ENCODE data around the gene CA10.

CA10 gene

DNA sequence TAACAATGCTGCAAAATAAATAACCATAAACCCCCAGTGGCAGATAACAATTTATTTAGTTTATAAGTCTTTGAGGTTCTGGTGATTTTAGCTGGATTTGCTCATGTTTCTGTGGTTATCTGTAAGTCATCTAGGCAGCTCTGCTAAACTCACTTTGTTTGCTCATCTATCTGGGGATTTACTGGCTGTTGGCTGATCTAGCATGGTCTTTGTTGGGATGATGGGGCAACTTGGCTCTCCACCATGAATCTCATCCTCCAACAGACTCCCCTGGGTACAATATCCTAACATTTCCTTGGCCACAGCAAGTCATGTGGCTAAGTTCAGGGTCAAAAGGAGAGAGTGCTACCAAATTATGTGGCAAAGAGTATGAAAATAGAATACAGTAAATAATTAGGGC is 359.3 kb downstream of the CA10 start:
- H3K36me3 ChIP-seq (ENCODE audit: control insufficient read depth, insufficient read depth, low read length), result no peaks in the 10 kb centered on the region
- no peak overlapping the region for H3K9ac ChIP-seq (ENCODE audit: low read length)
- no peaks in the 10 kb centered on the region for H3K27me3 ChIP-seq (ENCODE audit: control insufficient read depth, insufficient read depth, low read length)
- H3K9me3 ChIP-seq (ENCODE audit: control insufficient read depth, low read length), result no peaks in the 10 kb centered on the region
- no peaks in the 10 kb centered on the region for H3K4me1 ChIP-seq (ENCODE audit: control insufficient read depth, insufficient read depth, low read length)
- H3K4me3 ChIP-seq (ENCODE audit: low read length), result no peak overlapping the region

DNA sequence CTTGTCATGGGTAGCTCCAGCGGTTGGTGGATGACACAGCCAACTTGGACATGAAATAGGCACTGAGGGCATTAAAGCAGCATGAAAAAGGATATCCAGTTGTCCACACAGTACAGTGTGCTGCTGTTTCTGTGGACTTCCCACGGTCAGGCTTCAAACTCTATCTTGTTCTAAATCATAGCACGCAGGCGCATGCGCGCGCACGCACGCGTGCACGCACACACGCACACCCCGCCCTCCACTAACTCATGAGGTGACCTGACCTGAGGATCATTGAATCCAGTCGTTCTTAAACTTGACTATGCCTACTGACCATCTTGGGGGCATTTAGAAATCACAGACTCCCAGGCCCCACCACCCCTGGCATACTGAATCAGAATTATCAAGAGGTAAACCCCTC is 361.4 kb downstream of the CA10 start:
- Histone ChIP-seq H3K36me3 (ENCODE audit: control insufficient read depth, insufficient read depth, low read length) (no peaks in the 10 kb centered on the region), H3K27me3 (ENCODE audit: control insufficient read depth, insufficient read depth, low read length) (no peaks in the 10 kb centered on the region)

GRCh38 chr17:51796026-51796425 is 362.5 kb downstream of the CA10 start:
- Histone ChIP-seq H3K36me3 (ENCODE audit: control insufficient read depth, insufficient read depth, low read length) (no peaks in the 10 kb centered on the region), H3K9ac (ENCODE audit: low read length) (no peak overlapping the region), H3K9me3 (ENCODE audit: control insufficient read depth, low read length) (no peaks in the 10 kb centered on the region), H3K4me3 (ENCODE audit: low read length) (no peak overlapping the region), H3K27me3 (ENCODE audit: control insufficient read depth, insufficient read depth, low read length) (no peaks in the 10 kb centered on the region), H3K4me1 (ENCODE audit: control insufficient read depth, insufficient read depth, low read length) (no peaks in the 10 kb centered on the region)

More for the DNA sequence above, 361.4 kb downstream of the CA10 start:
- Histone ChIP-seq H3K9ac (ENCODE audit: low read length) (no peak overlapping the region), H3K9me3 (ENCODE audit: control insufficient read depth, low read length) (no peaks in the 10 kb centered on the region), H3K4me1 (ENCODE audit: control insufficient read depth, insufficient read depth, low read length) (no peaks in the 10 kb centered on the region), H3K4me3 (ENCODE audit: low read length) (no peak overlapping the region)

DNA sequence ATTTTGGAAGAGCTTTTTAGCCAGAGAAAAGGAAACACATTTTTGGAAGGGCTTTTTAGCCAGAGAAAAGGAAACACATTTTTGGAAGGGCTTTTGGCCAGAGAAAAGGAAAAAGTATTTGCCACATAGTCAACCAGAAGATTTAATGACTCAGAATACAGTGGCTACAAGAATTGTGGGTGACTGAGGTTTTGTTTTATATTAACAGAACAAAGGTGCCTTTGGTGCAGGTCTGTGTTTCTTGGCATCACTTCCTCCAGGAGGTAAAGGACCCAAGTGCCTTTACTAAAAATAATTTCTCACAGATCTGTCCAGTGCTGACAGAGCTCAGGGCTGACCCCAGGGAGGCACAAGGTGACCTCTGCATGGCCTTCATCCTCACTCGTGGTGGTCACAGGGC is 363.1 kb downstream of the CA10 start:
- Histone ChIP-seq H3K9me3 (ENCODE audit: control insufficient read depth, low read length) (no peaks in the 10 kb centered on the region), H3K9ac (ENCODE audit: low read length) (no peak overlapping the region), H3K4me1 (ENCODE audit: control insufficient read depth, insufficient read depth, low read length) (no peaks in the 10 kb centered on the region), H3K36me3 (ENCODE audit: control insufficient read depth, insufficient read depth, low read length) (no peaks in the 10 kb centered on the region), H3K4me3 (ENCODE audit: low read length) (no peak overlapping the region), H3K27me3 (ENCODE audit: control insufficient read depth, insufficient read depth, low read length) (no peaks in the 10 kb centered on the region)

DNA sequence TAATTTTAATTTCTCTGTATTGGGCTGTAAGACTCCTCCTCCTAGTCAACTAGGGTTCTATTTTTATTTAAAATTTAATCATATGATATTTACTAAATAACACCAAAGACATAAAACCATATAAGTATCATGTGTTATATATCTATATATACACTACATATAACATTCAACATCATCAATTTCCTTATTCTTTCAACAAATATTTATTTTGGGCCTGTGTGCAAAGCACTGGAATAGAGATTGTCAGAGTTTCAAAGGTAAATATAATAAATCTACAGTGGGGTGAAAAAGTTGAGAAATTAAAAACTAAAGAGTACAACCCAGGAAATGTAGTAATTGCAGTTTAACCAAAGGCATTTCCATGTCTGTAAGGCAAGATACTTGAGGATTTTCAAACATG is 364.0 kb downstream of the CA10 start:
- no peak overlapping the region for H3K9ac ChIP-seq (ENCODE audit: low read length)
- H3K27me3 ChIP-seq (ENCODE audit: control insufficient read depth, insufficient read depth, low read length), result no peaks in the 10 kb centered on the region
- no peaks in the 10 kb centered on the region for H3K9me3 ChIP-seq (ENCODE audit: control insufficient read depth, low read length)
- H3K4me1 ChIP-seq (ENCODE audit: control insufficient read depth, insufficient read depth, low read length), result no peaks in the 10 kb centered on the region
- H3K36me3 ChIP-seq (ENCODE audit: control insufficient read depth, insufficient read depth, low read length), result no peaks in the 10 kb centered on the region
- no peak overlapping the region for H3K4me3 ChIP-seq (ENCODE audit: low read length)

GRCh38 chr17:51793686-51794085 is 364.8 kb downstream of the CA10 start:
- H3K36me3 ChIP-seq (ENCODE audit: control insufficient read depth, insufficient read depth, low read length), result no peaks in the 10 kb centered on the region
- H3K4me3 ChIP-seq (ENCODE audit: low read length), result no peak overlapping the region

GRCh38 chr17:51778842-51779241 is 379.7 kb downstream of the CA10 start:
- Histone ChIP-seq H3K9ac (ENCODE audit: low read length) (no peak overlapping the region), H3K9me3 (ENCODE audit: control insufficient read depth, low read length) (no peaks in the 10 kb centered on the region), H3K36me3 (ENCODE audit: control insufficient read depth, insufficient read depth, low read length) (no peaks in the 10 kb centered on the region), H3K27me3 (ENCODE audit: control insufficient read depth, insufficient read depth, low read length) (no peaks in the 10 kb centered on the region), H3K4me3 (ENCODE audit: low read length) (no peak overlapping the region), H3K4me1 (ENCODE audit: control insufficient read depth, insufficient read depth, low read length) (no peaks in the 10 kb centered on the region)

More at GRCh38 chr17:51793686-51794085, 364.8 kb downstream of the CA10 start:
- H3K9ac ChIP-seq (ENCODE audit: low read length), result no peak overlapping the region
- no peaks in the 10 kb centered on the region for H3K9me3 ChIP-seq (ENCODE audit: control insufficient read depth, low read length)
- no peaks in the 10 kb centered on the region for H3K27me3 ChIP-seq (ENCODE audit: control insufficient read depth, insufficient read depth, low read length)
- no peaks in the 10 kb centered on the region for H3K4me1 ChIP-seq (ENCODE audit: control insufficient read depth, insufficient read depth, low read length)

DNA sequence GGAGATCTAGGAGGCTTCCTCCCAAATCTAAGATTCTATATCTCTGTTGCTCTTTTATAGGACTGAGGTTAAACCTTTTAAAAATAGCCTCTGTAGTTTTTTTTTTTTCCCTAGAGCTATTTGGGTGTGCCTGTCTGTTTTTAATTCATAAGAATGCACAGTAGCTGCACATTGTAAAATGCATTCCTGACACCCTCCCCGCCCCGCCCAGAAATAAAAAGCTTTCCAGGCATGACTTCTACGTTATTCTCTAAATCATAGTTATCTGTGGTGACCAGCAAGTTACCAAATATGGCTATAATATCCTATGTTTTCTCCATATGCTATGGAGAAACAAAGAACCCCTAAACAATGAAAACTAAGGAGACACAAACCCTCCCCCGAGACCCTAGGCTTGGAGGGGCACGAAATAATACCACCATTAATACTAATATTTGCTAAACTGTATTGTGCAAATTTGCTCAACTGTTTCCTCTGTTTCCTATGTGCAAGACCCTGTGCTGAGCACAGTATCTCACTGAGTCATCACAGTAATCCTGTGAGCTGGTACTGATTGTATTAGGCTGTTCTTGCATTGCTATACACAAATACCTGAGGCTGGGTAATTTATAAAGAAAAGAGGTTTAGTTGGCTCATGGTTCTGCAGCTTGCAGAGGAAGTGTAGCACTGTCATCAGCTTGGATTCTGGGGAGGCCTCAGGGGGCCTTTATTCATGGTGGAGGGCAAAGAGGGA is 388.3 kb downstream of the CA10 start:
- Histone ChIP-seq H3K9ac (ENCODE audit: low read length) (no peak overlapping the region), H3K4me1 (ENCODE audit: control insufficient read depth, insufficient read depth, low read length) (no peaks in the 10 kb centered on the region)

GRCh38 chr17:51769231-51769630 is 389.3 kb downstream of the CA10 start:
- no peaks in the 10 kb centered on the region for H3K4me1 ChIP-seq (ENCODE audit: control insufficient read depth, insufficient read depth, low read length)
- H3K36me3 ChIP-seq (ENCODE audit: control insufficient read depth, insufficient read depth, low read length), result no peaks in the 10 kb centered on the region
- peaks cover 8% of the 10 kb centered on the region for H3K27me3 ChIP-seq (ENCODE audit: control insufficient read depth, insufficient read depth, low read length)
- no peaks in the 10 kb centered on the region for H3K9me3 ChIP-seq (ENCODE audit: control insufficient read depth, low read length)
- H3K9ac ChIP-seq (ENCODE audit: low read length), result no peak overlapping the region
- no peak overlapping the region for H3K4me3 ChIP-seq (ENCODE audit: low read length)

More for the DNA sequence above, 388.3 kb downstream of the CA10 start:
- H3K36me3 ChIP-seq (ENCODE audit: control insufficient read depth, insufficient read depth, low read length), result no peaks in the 10 kb centered on the region
- H3K27me3 ChIP-seq (ENCODE audit: control insufficient read depth, insufficient read depth, low read length), result peaks cover 4% of the 10 kb centered on the region
- no peak overlapping the region for H3K4me3 ChIP-seq (ENCODE audit: low read length)
- H3K9me3 ChIP-seq (ENCODE audit: control insufficient read depth, low read length), result no peaks in the 10 kb centered on the region

DNA sequence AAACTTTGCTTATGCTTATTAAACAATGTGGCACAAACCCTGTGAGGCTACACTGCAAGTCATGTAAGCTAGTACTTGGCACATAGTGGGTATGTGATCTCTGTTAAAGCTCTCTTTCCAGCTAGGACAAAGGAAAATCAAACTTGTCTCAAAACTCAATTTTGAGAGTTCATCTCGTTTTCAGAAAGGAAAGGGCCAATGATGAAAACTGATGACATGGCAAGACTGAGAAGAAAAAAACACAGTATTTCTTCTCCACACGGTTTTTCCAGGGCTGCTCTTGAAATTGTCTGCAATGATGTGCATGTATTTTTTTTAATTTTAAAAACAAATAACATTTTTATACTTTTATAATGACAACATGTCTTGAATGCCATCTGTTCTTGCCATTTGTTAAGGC is 389.8 kb downstream of the CA10 start:
- Histone ChIP-seq H3K9me3 (ENCODE audit: control insufficient read depth, low read length) (no peaks in the 10 kb centered on the region), H3K4me3 (ENCODE audit: low read length) (no peak overlapping the region), H3K27me3 (ENCODE audit: control insufficient read depth, insufficient read depth, low read length) (peaks cover 9% of the 10 kb centered on the region), H3K9ac (ENCODE audit: low read length) (no peak overlapping the region), H3K4me1 (ENCODE audit: control insufficient read depth, insufficient read depth, low read length) (no peaks in the 10 kb centered on the region), H3K36me3 (ENCODE audit: control insufficient read depth, insufficient read depth, low read length) (no peaks in the 10 kb centered on the region)

DNA sequence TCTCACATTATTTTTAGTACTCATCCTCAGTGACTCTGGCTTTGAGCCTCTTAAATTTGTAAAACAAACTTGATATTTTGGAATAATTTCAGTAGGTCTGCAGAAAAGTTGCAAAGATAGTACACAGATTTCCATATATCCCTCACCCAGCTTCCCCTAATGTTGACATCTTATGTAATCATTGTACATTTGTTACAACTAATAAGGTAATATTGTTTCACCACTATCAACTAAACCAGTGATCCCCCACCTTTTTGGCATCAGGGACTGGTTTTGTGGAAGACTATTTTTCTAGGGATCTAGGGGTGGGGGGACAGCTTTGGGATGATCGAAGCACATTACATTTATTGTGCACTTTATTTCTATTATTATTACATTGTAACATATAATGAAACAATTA is 391.2 kb downstream of the CA10 start:
- H3K9me3 ChIP-seq (ENCODE audit: control insufficient read depth, low read length), result no peaks in the 10 kb centered on the region
- no peak overlapping the region for H3K9ac ChIP-seq (ENCODE audit: low read length)
- H3K27me3 ChIP-seq (ENCODE audit: control insufficient read depth, insufficient read depth, low read length), result peaks cover 9% of the 10 kb centered on the region
- no peaks in the 10 kb centered on the region for H3K36me3 ChIP-seq (ENCODE audit: control insufficient read depth, insufficient read depth, low read length)
- no peaks in the 10 kb centered on the region for H3K4me1 ChIP-seq (ENCODE audit: control insufficient read depth, insufficient read depth, low read length)
- no peak overlapping the region for H3K4me3 ChIP-seq (ENCODE audit: low read length)

DNA sequence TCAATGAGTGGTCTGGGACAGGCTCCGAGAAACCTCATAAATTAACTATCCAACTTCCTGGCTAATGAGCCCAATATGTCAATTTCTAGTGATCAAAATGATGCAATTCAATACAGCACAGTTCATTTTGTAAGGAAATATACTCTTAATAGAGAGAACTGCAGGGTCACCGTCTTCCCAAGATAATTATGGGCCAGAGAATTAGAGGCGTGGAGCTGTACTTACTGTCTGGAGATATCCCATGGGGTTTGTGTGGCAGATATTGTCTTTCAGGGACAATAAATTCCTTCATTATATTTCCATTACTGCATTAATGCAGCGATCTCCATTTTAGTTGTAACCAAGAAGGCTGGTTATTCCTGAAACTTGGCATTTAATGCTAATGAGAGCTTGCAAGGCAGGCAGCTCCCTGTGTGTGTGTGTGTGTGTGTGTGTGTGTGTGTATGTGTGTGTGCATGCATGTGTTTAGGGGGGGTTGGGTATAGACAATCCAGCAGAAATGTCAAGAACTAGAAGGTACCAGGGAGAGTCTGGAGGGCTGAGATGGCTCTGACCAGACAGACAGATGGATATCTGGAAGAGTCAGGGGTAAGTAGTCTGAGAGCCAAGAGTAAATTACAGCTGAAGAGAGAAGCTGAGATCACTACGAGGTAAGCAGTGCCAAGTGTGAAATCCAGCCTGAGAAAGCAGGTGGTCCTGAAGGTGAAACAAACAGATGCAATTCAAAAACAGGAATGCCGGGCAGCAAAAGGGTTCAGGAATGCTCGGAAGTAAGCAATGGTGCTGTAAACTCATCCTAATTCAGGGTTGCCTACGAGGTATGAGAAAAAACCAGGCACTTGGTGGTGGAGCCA is 393.0 kb downstream of the CA10 start:
- Histone ChIP-seq H3K9me3 (ENCODE audit: control insufficient read depth, low read length) (no peaks in the 10 kb centered on the region), H3K27me3 (ENCODE audit: control insufficient read depth, insufficient read depth, low read length) (peaks cover 5% of the 10 kb centered on the region)

More for the DNA sequence above, 393.0 kb downstream of the CA10 start:
- H3K4me3 ChIP-seq (ENCODE audit: low read length), result no peak overlapping the region
- no peak overlapping the region for H3K9ac ChIP-seq (ENCODE audit: low read length)
- H3K36me3 ChIP-seq (ENCODE audit: control insufficient read depth, insufficient read depth, low read length), result no peaks in the 10 kb centered on the region
- no peaks in the 10 kb centered on the region for H3K4me1 ChIP-seq (ENCODE audit: control insufficient read depth, insufficient read depth, low read length)

Data from mucosa of stomach (tissue), 1 donor.